ENCODE data around the gene PDE4B.
"Not testable (repeated sequence)": the region's sequence is repeated elsewhere in the genome, so short reads cannot be mapped to it uniquely, and the experiment has no call there.

The PDE4B gene

DNA sequence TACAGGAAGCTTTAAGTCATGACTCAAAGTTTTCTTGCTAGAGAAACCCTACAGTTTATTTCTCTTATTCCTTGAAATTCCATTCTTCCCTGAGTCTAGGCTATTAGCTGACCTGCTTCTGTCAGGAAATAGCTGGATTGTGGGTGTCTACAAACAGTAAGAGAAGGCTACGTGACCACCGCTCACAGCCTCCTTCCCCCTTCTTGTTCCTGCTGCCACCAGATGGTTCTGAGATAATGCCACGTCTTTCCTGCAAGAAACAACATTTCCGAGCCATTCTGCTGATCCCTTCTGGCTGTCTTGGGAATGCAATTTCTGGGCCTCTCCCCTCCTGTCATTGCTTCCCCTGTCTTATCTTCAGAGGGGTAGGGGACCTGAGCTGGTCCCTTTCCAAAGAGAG lies 612.4 kb downstream of the PDE4B start:
- no peak for DNase-seq

GRCh38 chr1:66411449-66411848 lies 618.8 kb downstream of the PDE4B start:
- DNase-seq: not testable (repeated sequence)

DNA sequence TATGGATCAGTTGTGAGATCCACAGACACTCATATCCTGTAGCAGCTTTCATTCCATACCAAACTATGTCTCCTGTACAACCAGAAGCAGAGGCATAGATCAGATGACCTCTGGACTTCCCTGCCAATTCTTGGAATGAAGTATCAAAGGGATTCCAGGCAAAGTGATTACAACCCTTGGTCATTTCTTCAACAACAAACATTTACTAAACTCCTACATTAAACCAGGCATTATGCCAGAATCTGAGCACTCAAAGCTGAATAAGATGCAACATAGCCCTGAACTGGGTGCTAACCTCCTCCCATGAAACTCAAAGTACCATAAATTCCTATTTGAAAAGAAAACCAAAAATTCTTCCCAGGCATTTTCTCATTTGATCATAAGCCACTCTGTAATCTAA lies 620.0 kb downstream of the PDE4B start:
- no peak for DNase-seq

DNA sequence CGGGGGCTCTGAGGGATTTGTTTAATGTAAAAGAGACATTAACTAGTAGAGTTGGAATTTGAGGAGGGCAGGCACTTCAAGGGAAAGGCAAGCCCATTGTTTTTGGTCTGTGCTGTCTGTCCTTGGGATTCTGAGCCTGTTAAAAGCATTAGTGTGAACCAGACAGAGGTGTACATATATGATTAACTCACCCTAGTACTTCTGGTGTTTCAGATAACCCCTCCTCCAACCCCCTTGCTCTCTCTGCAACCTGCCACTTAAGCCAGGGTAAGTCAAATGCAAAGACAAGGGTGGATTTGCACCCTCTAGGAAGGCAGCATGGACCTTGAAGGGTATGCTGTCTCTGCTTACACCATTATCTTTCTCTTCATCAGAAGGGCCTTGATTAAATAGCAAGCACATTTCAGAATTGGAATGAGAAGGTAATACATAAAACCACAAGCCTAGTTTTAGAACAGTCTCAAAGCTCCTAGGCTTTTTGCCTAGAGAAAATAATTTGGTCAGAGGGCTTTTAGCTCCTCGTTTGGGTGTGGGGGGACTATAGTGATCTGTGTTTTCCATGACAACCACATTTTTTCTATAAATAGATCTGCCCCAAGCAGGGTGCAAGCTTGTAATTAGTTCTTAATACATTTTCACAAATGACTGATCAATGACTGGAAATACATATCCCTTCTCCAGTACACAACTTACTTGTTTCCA lies 620.6 kb downstream of the PDE4B start:
- no peak for DNase-seq

GRCh38 chr1:66413838-66414175 lies 621.1 kb downstream of the PDE4B start:
- no peak for DNase-seq

DNA sequence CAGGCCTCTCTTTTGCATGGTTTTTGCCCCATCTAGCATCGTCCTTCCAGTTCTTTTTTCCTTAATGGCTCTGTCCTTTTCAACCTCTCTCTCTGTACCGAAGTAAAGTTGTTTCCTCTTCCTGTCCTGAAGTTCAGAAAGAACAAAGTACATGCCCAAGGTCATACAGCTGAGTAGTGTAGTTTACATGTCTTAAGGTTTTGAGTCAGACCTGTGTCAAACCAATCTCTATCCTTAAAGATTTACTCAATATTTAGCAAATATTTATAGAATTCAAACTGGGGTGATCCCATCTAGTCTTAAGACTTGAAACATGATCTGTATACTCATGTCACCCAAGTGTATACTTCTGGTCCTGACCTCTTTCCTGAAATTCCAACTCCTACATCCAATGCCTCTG lies 622.6 kb downstream of the PDE4B start:
- DNase-seq: no peak

GRCh38 chr1:66415866-66416265 lies 623.2 kb downstream of the PDE4B start:
- no peak for DNase-seq

DNA sequence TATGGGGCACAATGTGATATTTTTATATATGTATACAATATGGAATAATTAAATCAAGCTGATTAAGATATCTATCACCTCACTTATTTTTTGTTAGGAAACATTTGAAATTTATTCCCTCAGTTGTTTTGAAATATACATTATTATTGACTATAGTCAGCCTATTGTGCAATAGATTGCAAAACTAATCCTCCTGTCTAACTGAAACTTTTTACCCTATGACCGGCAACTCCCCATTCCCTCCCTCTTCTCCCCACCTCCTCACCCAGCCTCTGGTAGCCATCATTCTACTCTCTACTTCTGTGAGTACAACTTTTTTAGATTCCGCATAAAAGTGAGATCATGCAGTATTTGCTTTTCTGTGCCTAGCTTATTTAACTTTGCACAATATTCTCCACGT lies 623.6 kb downstream of the PDE4B start:
- no peak for DNase-seq

GRCh38 chr1:66418021-66418420 lies 625.3 kb downstream of the PDE4B start:
- no peak for DNase-seq

- DNase-seq: not testable (repeated sequence)
These were observed 627.5 kb downstream of the PDE4B start for GRCh38 chr1:66420171-66420570.

DNA sequence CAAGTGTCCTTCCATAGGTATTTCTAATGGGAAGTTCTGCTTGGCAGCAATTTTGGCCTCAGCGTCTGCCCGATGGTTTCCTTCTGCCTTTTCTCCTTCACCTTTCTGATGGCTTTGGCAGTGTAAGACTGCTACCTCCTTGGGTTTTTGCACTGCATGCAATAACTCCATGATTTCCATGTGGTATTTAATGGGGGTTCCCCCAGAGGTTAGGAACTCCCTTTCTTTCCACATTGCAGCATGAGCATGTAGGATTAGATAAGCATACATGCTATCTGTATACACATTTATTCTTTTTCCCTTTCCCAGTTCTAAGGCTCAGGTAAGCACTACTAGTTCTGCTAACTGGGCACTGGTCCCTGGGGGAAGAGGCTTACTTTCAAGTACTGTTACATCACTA lies 628.2 kb downstream of the PDE4B start:
- DNase-seq: not testable (repeated sequence)

DNA sequence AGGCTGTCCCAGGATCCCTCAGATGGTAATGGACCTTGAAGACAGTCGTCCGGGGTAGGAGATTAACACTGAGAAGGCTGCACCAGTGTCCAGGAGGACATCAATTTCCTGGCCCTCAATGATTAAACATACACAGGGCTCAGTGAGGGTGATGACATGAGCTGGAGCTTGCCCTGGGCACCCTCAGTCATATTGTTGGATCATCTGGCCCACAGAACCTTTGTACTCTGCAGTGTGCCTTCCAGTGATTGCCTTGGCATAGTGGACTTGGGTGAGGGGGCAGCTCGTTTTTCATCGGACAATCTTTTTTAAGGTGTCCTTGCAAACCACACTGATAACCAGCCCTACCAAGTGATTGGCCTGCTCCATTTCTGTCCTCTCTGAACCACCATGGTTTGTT lies 630.1 kb downstream of the PDE4B start:
- DNase-seq: no peak
